Natural killer cell (primary cell): ENCODE results near the gene UTP20. TPM values are rescaled to one million over a fixed set of nuclear protein-coding genes. Genes with fewer than 3 reads are reported as not detected.

ENCODE experiments used
- ATAC-seq, 3 donors: fragments of 150-1000 bp in 2 of 3; fragments of 200-7000 bp in 1 of 3; cut with Tn5 transposase; 1 replicate in 1 of 3; 2 replicates in 2 of 3; pipeline ENCODE4 v1.10.0; 2021; ENCODE audit warnings: mild to moderate bottlenecking in 2 of 3, moderate library complexity in 2 of 3
- DNase-seq, 2 donors: peaks; one replicate each; pipeline versions ENCODE4 v3.0.0 to v3.0.0-alpha.2; 2013 to 2021; ENCODE audit warnings: mixed read lengths in 1 of 2
- H3K27ac ChIP-seq: one replicate; pipeline ENCODE4 v1.5.1; 2013; ENCODE audit warnings: mild to moderate bottlenecking, low read length
- H3K27me3 ChIP-seq: one replicate; pipeline ENCODE4 v1.6.1; 2013; ENCODE audit warnings: low read length; ENCODE audit not compliant: control insufficient read depth, insufficient read depth
- H3K36me3 ChIP-seq: one replicate; pipeline ENCODE4 v1.6.1; 2013; ENCODE audit warnings: low read length; ENCODE audit not compliant: control insufficient read depth, insufficient read depth
- H3K4me1 ChIP-seq: one replicate; pipeline ENCODE4 v1.6.1; 2013; ENCODE audit warnings: low read length; ENCODE audit not compliant: control insufficient read depth, insufficient read depth
- H3K4me3 ChIP-seq: one replicate; pipeline ENCODE4 v1.5.1; 2013; ENCODE audit warnings: low read length
- H3K9me3 ChIP-seq: one replicate; pipeline ENCODE4 v1.6.1; 2013; ENCODE audit warnings: low read length; ENCODE audit not compliant: control insufficient read depth, insufficient read depth
- H3K27ac Mint-ChIP-seq, 2 donors: one replicate each; pipeline ENCODE4 v1.8.0; 2022; ENCODE audit warnings: mild to moderate bottlenecking in 2 of 2, mixed read lengths in 2 of 2, moderate library complexity in 1 of 2
- H3K27me3 Mint-ChIP-seq, 2 donors: one replicate each; pipeline ENCODE4 v1.8.0; 2022; ENCODE audit warnings: low read depth in 2 of 2, mixed read lengths in 2 of 2
- H3K36me3 Mint-ChIP-seq: one replicate; pipeline ENCODE4 v1.8.0; 2022; ENCODE audit warnings: mixed read lengths
- H3K4me1 Mint-ChIP-seq, 2 donors: one replicate each; pipeline ENCODE4 v1.8.0; 2022; ENCODE audit warnings: mixed read lengths in 2 of 2
- H3K4me3 Mint-ChIP-seq: one replicate; pipeline ENCODE4 v1.8.0; 2022; ENCODE audit warnings: mild to moderate bottlenecking, moderate library complexity, mixed read lengths
- H3K9me3 Mint-ChIP-seq, 2 donors: one replicate each; pipeline ENCODE4 v1.8.0; 2022; ENCODE audit warnings: mixed read lengths in 2 of 2
- CTCF ChIP-seq: fragments of 200-600 bp; IDR thresholded peaks from one replicate; pipeline ENCODE4 v1.8.0; 2022; ENCODE audit warnings: antibody characterized with exemption
- WGBS: methylation state at CpG from one replicate; pipeline ENCODE4 v1.1.7; 2013; ENCODE audit warnings: missing lambda C conversion rate; ENCODE audit not compliant: insufficient coverage; 5-methylcytosine and 5-hydroxymethylcytosine counted together
- intact Hi-C: fragments of 100-400 bp; cut with micrococcal nuclease; formaldehyde crosslinking; loops from one replicate; pipeline ENCODE4 v1.14.2; 2022
- total RNA-seq, 4 donors: library from RNA; stranded (reverse); fragments of 120-200 nt in 1 of 4; gene quantifications; one replicate each; pipeline versions ENCODE4 v1.2.3 to v1.2.4, GENCODE V29; 2013 to 2022

UTP20 gene
- total RNA-seq, 3 donors from 2014 or later (not counting 1 experiment from before 2014, with no cell fraction given): 7.1 to 10.2 (median 9.0) TPM

- no peak for ATAC-seq
- H3K36me3 Mint-ChIP-seq: no peaks in the 10 kb centered on the region
- intact Hi-C loops: no loop called here
Measured at GRCh38 chr12:101277443-101277842, 2.5 kb upstream of the UTP20 start.

GRCh38 chr12:101287357-101287756, 7.5 kb downstream of the UTP20 start:
- peaks cover 51% of the 10 kb centered on the region for H3K36me3 ChIP-seq

More at GRCh38 chr12:101277443-101277842, 2.5 kb upstream of the UTP20 start:
- Mint-ChIP-seq H3K27ac (no peak overlapping the region), H3K9me3 (no peaks in the 10 kb centered on the region), H3K4me1 (peaks cover 0 to 5% of the 10 kb centered on the region in 2 donors), H3K4me3 (no peak overlapping the region), H3K27me3 (peaks cover 24 to 30% of the 10 kb centered on the region in 2 donors)
- no peak for DNase-seq
- no peak overlapping the region for H3K27ac ChIP-seq
- no peak for TF ChIP-seq CTCF
- no peak overlapping the region for H3K4me3 ChIP-seq
- 93% methylated on average over 3 of the region's 3 CpGs for WGBS
- H3K9me3 ChIP-seq: no peaks in the 10 kb centered on the region
- H3K27me3 ChIP-seq: peaks cover 10% of the 10 kb centered on the region
- peaks cover 10% of the 10 kb centered on the region for H3K4me1 ChIP-seq
- H3K36me3 ChIP-seq: no peaks in the 10 kb centered on the region

GRCh38 chr12:101297661-101298060, 17.8 kb downstream of the UTP20 start:
- H3K9me3 Mint-ChIP-seq: no peaks in the 10 kb centered on the region
- Histone ChIP-seq H3K36me3 (peaks cover 42% of the 10 kb centered on the region), H3K9me3 (no peaks in the 10 kb centered on the region), H3K4me3 (no peak overlapping the region), H3K27me3 (no peaks in the 10 kb centered on the region), H3K4me1 (no peaks in the 10 kb centered on the region), H3K27ac (no peak overlapping the region)
- H3K36me3 Mint-ChIP-seq: peaks cover 38% of the 10 kb centered on the region
- no peak for ATAC-seq
- H3K27me3 Mint-ChIP-seq: no peaks in the 10 kb centered on the region
- no peak for DNase-seq
- H3K4me3 Mint-ChIP-seq: no peak overlapping the region
- no peaks in the 10 kb centered on the region for H3K4me1 Mint-ChIP-seq
- no peak overlapping the region for H3K27ac Mint-ChIP-seq
- 97% methylated on average over 3 of the region's 4 CpGs for WGBS
- intact Hi-C loops: no loop called here
- TF ChIP-seq CTCF: no peak

More at GRCh38 chr12:101287357-101287756, 7.5 kb downstream of the UTP20 start:
- no peaks in the 10 kb centered on the region for H3K27me3 Mint-ChIP-seq
- TF ChIP-seq CTCF: no peak
- H3K36me3 Mint-ChIP-seq: peaks cover 23% of the 10 kb centered on the region
- DNase-seq (no peak), ATAC-seq (no peak)
- Histone ChIP-seq H3K27me3 (no peaks in the 10 kb centered on the region), H3K4me1 (no peaks in the 10 kb centered on the region), H3K4me3 (no peak overlapping the region), H3K27ac (no peak overlapping the region), H3K9me3 (no peaks in the 10 kb centered on the region)
- 92% methylated on average over 3 of the region's 3 CpGs for WGBS
- H3K27ac Mint-ChIP-seq: no peak overlapping the region
- peaks cover 0 to 3% of the 10 kb centered on the region in 2 donors for H3K4me1 Mint-ChIP-seq
- H3K4me3 Mint-ChIP-seq: no peak overlapping the region
- intact Hi-C loops: no loop called here
- H3K9me3 Mint-ChIP-seq: no peaks in the 10 kb centered on the region

- ATAC-seq (no peak), DNase-seq (no peak)
- no peaks in the 10 kb centered on the region for H3K27me3 ChIP-seq
- peaks cover 41% of the 10 kb centered on the region for H3K36me3 Mint-ChIP-seq
- no peak for TF ChIP-seq CTCF
- H3K27ac ChIP-seq: no peak overlapping the region
- H3K27ac Mint-ChIP-seq: no peak overlapping the region
- 94% methylated on average over 2 of the region's 2 CpGs for WGBS
- no peak overlapping the region for H3K4me3 ChIP-seq
- H3K9me3 Mint-ChIP-seq: no peaks in the 10 kb centered on the region
- H3K9me3 ChIP-seq: no peaks in the 10 kb centered on the region
- no peak overlapping the region for H3K4me3 Mint-ChIP-seq
- peaks cover 40% of the 10 kb centered on the region for H3K36me3 ChIP-seq
- intact Hi-C loops: no loop called here
- H3K4me1 ChIP-seq: no peaks in the 10 kb centered on the region
- H3K4me1 Mint-ChIP-seq: no peaks in the 10 kb centered on the region
- no peaks in the 10 kb centered on the region for H3K27me3 Mint-ChIP-seq
Measured at GRCh38 chr12:101298426-101298825, 18.5 kb downstream of the UTP20 start.
